Hematopoietic multipotent progenitor cell treated with erythropoietin and hydrocortisone succinate and interleukin-3 and kit ligand, for 4 days (in vitro differentiated cells): Measurements from ENCODE around the gene IER3IP1.
"Not testable (repeated sequence)": the region's sequence is repeated elsewhere in the genome, so short reads cannot be mapped to it uniquely, and the experiment has no call there.

Experiments
- DNase-seq: peaks from one replicate; pipeline ENCODE4 v3.0.0-alpha.2; 2015

IER3IP1 gene

GRCh38 chr18:47158404-47158803 lies 17.8 kb downstream of the IER3IP1 start:
- DNase-seq: not testable (repeated sequence)

DNA sequence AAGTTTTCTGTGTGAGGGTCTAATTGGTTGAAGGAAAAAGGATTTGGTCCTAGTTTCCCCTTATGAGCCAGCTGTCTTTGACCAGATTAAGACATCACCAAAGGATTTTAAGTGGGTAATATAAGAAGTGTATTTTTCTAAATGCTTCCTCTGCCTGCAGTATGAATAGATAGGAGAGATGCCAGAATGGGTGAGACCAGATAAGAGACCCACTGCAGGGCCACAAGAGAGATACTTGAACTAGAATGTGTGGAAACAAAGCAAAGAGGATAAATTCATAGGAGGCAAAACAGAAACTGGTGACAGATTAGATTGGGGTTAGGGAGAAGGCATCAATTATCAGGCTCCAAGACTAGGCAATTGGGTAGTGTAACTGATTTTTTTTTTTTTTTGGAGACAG lies 24.7 kb downstream of the IER3IP1 start:
- DNase-seq: peak; percentile 90

- DNase-seq: no peak
These were observed 25.3 kb downstream of the IER3IP1 start for GRCh38 chr18:47150824-47151366.

GRCh38 chr18:47150029-47150823 lies 25.9 kb downstream of the IER3IP1 start, which contains the start of gene HDHD2:
Gene HDHD2, minus strand, starts transcription at chr18:47150500. Its CDS starts 14,061 bp downstream, at chr18:47136439.
- DNase-seq: peak; percentile 88

GRCh38 chr18:47149457-47150028 lies 26.6 kb downstream of the IER3IP1 start:
- peak; percentile 48 for DNase-seq

DNA sequence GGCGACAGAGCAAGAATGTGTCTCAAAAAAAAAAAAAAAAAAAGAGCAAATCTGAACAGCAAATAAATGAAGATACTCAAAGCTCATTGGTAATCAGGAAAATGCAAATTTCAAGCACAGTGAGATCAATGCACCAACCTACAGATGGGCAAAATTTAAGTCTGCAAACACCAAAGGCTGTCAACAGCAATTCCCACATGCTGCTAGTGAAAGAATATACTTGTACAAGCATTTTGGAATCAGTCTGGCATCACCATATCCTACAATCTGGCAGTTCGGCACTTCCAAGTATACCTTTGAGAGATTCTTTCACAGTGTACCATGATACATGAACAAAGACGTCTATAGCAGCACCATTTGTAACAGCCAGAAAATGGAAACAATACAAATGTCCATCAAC lies 30.0 kb downstream of the IER3IP1 start:
- DNase-seq: no peak

DNA sequence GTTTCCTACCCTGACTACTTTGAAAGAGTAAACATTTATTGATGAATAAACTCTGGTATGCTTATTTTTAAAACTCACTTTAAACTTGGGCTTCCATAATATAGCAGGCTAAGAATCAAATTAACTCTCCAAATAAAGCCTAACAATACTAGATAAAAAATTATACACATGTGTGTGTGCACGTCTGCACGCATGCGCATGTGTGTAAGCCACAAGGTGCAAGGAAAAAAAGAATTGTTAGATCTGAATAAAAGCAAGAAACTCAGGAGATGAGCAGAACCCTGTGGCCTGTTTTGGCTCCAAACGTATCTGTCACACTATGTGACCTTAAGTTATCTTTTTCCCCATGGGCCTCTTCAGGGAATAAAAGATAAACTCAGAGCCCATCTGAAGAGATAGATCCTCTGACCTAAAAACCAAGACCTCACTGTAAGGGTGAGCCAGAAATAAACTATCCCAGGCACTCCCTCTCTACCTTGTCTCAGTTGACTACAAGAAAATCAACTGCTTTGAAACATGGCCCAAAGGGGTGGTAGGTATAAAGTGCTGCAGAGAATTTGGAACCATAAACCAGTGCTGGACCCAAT lies 32.2 kb downstream of the IER3IP1 start:
- peak; percentile 40 for DNase-seq

DNA sequence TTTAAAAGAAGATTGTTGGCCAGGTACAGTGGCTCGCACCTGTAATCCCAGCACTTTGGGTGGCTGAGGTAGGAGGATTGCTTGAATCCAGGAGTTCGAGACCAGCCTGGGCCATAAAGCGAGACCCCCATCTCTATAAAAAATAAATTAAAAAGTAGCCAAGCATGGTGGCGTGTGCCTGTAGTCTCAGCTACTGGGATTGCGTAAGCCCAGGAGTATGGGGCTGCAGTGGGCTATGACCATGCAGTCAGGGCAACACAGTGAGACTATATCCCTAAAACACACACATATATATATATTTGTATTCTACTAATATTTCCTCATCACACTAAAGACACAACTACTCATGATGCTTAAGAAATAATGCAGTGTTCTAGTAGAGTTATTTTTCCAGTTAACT lies 33.0 kb downstream of the IER3IP1 start:
- no peak for DNase-seq

GRCh38 chr18:47141289-47141688 lies 34.9 kb downstream of the IER3IP1 start:
- DNase-seq: no peak

DNA sequence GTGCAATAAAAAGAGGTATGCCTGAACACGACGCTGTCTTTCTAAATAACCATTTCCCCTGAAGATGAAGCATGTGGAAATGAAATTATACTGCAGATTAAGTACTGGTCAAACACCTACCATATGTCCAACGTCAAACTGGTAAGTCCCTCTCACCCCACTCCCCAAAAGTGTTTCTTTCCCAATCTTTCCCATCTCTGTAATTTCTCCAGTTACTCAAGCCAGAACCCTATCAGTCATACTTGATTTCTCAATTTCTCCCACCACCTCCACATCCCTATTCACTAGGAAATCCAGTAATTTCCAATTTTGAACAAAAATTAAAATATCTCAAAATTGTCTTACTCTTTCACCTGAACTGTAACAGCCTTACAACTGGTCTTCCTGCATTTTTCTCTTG lies 55.0 kb downstream of the IER3IP1 start:
- no peak for DNase-seq

DNA sequence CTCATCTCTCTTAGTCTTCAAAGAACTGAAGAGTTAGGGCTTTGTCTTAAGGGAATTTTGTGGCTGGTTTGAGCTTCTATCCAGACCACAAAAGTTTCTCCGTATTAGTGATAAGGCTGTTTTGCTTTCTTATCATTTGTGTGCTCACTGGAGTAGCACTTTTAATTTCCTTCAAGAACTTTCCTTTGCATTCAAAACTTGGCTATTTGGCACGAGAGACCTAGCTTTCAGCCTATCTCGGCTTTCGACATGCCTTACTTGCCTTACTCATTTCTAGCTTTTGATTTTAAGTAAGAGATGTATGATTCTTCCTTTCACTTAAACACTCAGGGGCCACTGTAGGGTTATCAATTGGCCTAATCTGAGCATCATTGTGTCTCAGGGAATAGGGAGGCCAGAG lies 55.7 kb downstream of the IER3IP1 start:
- peak; percentile 47 for DNase-seq

GRCh38 chr18:47118981-47119380 lies 57.2 kb downstream of the IER3IP1 start:
- no peak for DNase-seq

DNA sequence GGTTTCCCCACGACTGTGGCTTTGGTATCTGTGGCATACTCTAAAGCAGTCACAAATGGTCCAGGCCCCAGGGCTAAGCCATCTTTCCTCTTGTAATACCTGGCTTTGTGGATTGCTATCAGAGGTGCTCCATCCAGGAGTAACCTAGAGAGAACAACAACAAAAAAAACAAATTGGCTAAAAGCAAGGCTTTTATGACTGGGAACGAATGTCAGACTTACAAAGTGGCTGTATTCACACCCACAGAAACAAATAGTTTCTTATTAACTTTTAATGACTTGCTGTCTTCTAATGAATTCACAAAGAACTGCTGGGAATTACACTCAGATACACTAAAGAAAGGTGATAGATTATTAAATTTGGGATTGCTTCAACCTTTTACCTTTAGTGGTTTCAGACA lies 61.0 kb downstream of the IER3IP1 start:
- no peak for DNase-seq

- DNase-seq: no peak
These were observed 62.2 kb downstream of the IER3IP1 start for GRCh38 chr18:47113796-47114540.

- no peak for DNase-seq
These were observed 65.5 kb downstream of the IER3IP1 start for GRCh38 chr18:47110492-47111274.

- no peak for DNase-seq
These were observed 66.4 kb downstream of the IER3IP1 start for GRCh38 chr18:47109720-47110119.

GRCh38 chr18:47108998-47109405 lies 67.2 kb downstream of the IER3IP1 start:
- DNase-seq: no peak

DNA sequence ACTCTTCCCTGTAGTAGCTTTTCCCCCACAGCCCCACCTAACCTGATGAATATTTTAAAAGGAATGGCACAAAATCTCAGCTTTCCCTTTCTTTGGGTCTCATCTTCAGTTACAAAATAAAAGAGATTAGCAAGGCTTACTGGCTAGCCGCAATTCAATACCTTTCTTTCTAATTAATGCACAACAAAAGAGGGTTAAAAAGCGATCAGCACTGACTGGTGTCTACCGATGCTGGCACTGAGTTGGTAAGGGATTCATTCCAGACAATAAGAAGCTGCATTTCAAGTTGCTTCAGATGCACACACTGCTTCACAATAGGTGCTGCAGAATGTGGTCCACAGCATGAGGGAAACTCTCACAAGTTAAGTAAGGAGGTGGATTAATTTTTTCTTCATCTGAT lies 67.8 kb downstream of the IER3IP1 start:
- DNase-seq: no peak
